Measurements from ENCODE around the gene FOXS1.
"Not testable (repeated sequence)": the region's sequence is repeated elsewhere in the genome, so short reads cannot be mapped to it uniquely, and the experiment has no call there.

The FOXS1 gene

GRCh38 chr20:31820228-31820627 lies 25.2 kb downstream of the FOXS1 start:
- no peak for DNase-seq

GRCh38 chr20:31819083-31819784 lies 26.2 kb downstream of the FOXS1 start, which contains the start of gene MYLK2:
MYLK2 (plus strand) TSS chr20:31819356; CDS start chr20:31819581, 225 bp downstream.
- no peak for DNase-seq

GRCh38 chr20:31818376-31818908 lies 27.0 kb downstream of the FOXS1 start:
- no peak for DNase-seq

- DNase-seq: no peak
Measured at GRCh38 chr20:31817461-31817860, 27.9 kb downstream of the FOXS1 start.

- DNase-seq: no peak
Measured at GRCh38 chr20:31816221-31816620, 29.2 kb downstream of the FOXS1 start.

- DNase-seq: no peak
Measured at GRCh38 chr20:31815408-31816188, 29.8 kb downstream of the FOXS1 start.

GRCh38 chr20:31814142-31814541 lies 31.3 kb downstream of the FOXS1 start:
- DNase-seq: not testable (repeated sequence)

GRCh38 chr20:31813611-31814010 lies 31.8 kb downstream of the FOXS1 start:
- no peak for DNase-seq

- DNase-seq: no peak
Measured at GRCh38 chr20:31811796-31812728, 33.3 kb downstream of the FOXS1 start.

GRCh38 chr20:31811198-31811597 lies 34.2 kb downstream of the FOXS1 start:
- no peak for DNase-seq

GRCh38 chr20:31809661-31810060 lies 35.7 kb downstream of the FOXS1 start:
- no peak for DNase-seq

GRCh38 chr20:31808481-31808880 lies 36.9 kb downstream of the FOXS1 start:
- DNase-seq: no peak

GRCh38 chr20:31806564-31807355 lies 38.6 kb downstream of the FOXS1 start:
- DNase-seq: no peak

- DNase-seq: no peak
Measured at GRCh38 chr20:31803552-31804291, 41.7 kb downstream of the FOXS1 start.

GRCh38 chr20:31801508-31801907 lies 43.9 kb downstream of the FOXS1 start:
- DNase-seq: no peak

GRCh38 chr20:31797364-31797763 lies 48.0 kb downstream of the FOXS1 start:
- DNase-seq: no peak
